HG03565 (cell line): ENCODE results near the gene SLAMF8.

Experiments used
- ATAC-seq: cut with Tn5 transposase; IDR thresholded peaks from one replicate; pipeline ENCODE4 v1.9.1; 2021; ENCODE audit warnings: mild to moderate bottlenecking, moderate library complexity; ENCODE audit not compliant: unreplicated experiment

Gene SLAMF8

GRCh38 chr1:159845751-159846629, 19.3 kb downstream of the SLAMF8 start:
- ATAC-seq, result no peak

- ATAC-seq, result no peak
Measured at GRCh38 chr1:159847231-159847630, 20.6 kb downstream of the SLAMF8 start.

GRCh38 chr1:159848326-159848725, 21.7 kb downstream of the SLAMF8 start:
- ATAC-seq, result no peak

- ATAC-seq, result no peak
Measured at GRCh38 chr1:159849626-159850366, 23.1 kb downstream of the SLAMF8 start.

GRCh38 chr1:159851407-159851806, 24.7 kb downstream of the SLAMF8 start:
- ATAC-seq, result no peak

- no peak for ATAC-seq
Measured at GRCh38 chr1:159853417-159854115, 26.9 kb downstream of the SLAMF8 start.

- ATAC-seq, result no peak
Measured at GRCh38 chr1:159854116-159854692, 27.5 kb downstream of the SLAMF8 start.

- peak; percentile 72 for ATAC-seq
Measured at GRCh38 chr1:159854693-159855192, 28.1 kb downstream of the SLAMF8 start.

- ATAC-seq, result no peak
Measured at GRCh38 chr1:159855709-159856108, 29.0 kb downstream of the SLAMF8 start.

- ATAC-seq, result no peak
Measured at GRCh38 chr1:159856576-159856975, 29.9 kb downstream of the SLAMF8 start.

GRCh38 chr1:159857889-159858288, 31.2 kb downstream of the SLAMF8 start:
- ATAC-seq, result no peak

- ATAC-seq, result no peak
Measured at GRCh38 chr1:159859767-159860322, 33.2 kb downstream of the SLAMF8 start.

GRCh38 chr1:159860456-159860855, 33.8 kb downstream of the SLAMF8 start:
- no peak for ATAC-seq

- ATAC-seq, result no peak
Measured at GRCh38 chr1:159861218-159861617, 34.5 kb downstream of the SLAMF8 start.

- ATAC-seq, result no peak
Measured at GRCh38 chr1:159862031-159862430, 35.4 kb downstream of the SLAMF8 start.

GRCh38 chr1:159862557-159862956, 35.9 kb downstream of the SLAMF8 start, which contains the start of gene VSIG8:
TSS of gene VSIG8 (minus strand) at chr1:159862657. CDS start at chr1:159862521, 136 bp downstream.
- no peak for ATAC-seq

GRCh38 chr1:159864262-159864661, 37.6 kb downstream of the SLAMF8 start:
- no peak for ATAC-seq

- ATAC-seq, result no peak
Measured at GRCh38 chr1:159866066-159866465, 39.4 kb downstream of the SLAMF8 start.

- no peak for ATAC-seq
Measured at GRCh38 chr1:159866905-159867663, 40.4 kb downstream of the SLAMF8 start.

GRCh38 chr1:159867664-159868026, 41.0 kb downstream of the SLAMF8 start:
- no peak for ATAC-seq
